NOMO-1 treated with DMSO at 0.1 percent for 48 hours (cell line): ENCODE measurements around the gene ZNF485.
"Not testable (repeated sequence)": the region's sequence is repeated elsewhere in the genome, so short reads cannot be mapped to it uniquely, and the experiment has no call there.

Experiments used
- DNase-seq: peaks from one replicate; lab custom pipeline; 2025; ENCODE audit not compliant: unreplicated experiment; lab: John Stamatoyannopoulos, UW

Gene ZNF485

DNA sequence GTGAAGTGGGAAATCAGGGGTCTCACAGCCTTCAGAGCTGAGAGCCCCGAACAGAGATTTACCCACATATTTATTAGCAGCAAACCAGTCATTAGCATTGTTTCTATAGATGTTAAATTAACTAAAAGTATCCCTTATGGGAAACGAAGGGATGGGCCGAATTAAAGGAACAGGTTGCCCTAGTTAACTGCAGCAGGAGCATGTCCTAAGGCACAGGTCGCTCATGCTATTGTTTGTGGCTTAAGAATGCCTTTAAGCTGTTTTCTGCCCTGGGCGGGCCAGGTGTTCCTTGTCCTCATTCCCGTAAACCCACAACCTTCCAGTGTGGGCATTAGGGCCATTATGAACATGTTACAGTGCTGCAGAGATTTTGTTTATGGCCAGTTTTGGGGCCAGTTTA lies 4.7 kb upstream of the ZNF485 start:
- DNase-seq, result not testable (repeated sequence)

DNA sequence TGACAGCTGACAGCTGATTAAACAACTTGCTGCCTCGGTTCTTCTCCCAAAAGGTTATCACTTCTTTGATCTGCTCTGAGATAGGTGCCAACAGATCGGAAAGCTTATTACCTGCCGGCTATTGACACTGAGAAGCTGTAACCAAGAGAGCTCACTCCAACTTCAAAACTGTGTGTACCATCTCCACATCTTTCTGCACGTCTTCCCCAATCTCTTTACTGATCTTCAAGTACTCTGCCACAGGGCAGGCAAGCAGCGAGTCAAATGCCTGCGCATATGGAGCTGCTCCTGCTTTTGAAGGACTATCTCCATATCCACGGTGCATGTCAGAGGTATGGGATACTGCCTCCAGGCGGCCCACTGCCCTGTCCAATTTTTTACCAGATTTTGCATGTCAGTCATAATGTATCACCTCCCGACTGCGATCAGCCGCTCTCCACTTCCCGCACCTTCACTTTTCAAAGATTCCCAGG lies 352 bp upstream of the ZNF485 start:
- no peak for DNase-seq

DNA sequence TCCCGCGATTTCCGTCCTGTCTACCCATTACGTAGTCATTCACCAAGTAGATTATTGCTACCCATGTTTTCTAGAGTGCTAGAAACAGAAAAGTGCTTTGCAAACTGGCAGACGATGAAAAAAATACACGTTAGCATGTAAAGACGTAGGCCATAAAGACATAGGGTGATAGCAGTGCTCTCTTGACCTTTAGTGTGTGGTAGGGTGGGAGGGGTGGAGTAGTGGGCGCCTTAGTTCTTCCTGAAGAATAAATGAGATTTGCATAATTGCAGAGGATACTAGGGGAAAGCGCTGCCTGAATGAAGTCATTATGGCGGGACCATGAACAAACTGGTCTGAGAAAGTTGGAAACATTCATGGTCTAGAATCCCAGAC lies 948 bp downstream of the ZNF485 start:
- DNase-seq, result no peak

DNA sequence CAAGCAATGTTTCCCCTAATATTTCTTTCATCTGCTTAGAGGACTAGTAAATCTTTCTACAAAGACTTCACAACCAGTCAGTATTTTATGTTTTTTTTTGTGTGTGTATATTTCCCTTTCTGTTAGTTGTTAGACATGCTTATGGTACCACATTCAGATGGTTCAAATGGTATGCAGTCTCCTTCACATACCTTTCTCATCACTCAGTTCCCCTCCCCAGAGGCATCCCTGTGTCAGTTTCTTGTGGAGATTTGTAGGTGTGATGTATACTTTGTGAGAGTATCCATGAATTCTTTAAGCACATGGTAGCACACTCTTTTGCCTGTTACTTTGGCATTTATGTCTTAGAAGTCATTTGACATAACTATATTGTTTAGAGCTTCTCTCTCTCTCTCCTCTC lies 4.4 kb downstream of the ZNF485 start:
- no peak for DNase-seq

DNA sequence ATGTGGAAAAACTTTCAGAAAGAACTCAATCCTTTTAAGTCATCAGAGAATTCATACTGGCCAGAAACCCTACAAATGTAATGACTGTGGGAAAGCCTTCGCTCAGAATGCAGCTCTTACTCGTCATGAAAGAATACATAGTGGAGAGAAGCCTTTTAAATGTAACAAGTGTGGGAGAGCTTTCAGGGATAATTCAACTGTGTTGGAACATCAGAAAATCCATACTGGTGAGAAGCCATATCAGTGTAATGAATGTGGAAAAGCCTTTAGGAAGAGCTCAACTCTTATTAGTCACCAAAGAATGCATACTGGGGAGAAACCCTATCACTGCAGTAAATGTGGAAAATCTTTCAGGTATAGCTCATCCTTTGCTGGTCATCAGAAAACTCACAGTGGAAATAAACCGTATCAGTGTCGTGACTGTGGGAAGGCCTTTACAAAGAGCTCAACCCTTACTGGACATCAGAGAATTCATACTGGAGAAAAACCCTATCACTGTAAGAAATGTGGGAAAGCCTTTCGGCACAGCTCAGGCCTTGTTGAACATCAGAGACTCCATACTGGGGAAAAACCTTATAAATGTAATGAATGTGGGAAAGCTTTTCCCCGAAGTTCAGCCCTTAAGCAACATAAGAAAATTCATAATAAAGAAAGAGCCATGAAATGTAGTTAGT lies 10.6 kb downstream of the ZNF485 start:
- DNase-seq, result no peak

DNA sequence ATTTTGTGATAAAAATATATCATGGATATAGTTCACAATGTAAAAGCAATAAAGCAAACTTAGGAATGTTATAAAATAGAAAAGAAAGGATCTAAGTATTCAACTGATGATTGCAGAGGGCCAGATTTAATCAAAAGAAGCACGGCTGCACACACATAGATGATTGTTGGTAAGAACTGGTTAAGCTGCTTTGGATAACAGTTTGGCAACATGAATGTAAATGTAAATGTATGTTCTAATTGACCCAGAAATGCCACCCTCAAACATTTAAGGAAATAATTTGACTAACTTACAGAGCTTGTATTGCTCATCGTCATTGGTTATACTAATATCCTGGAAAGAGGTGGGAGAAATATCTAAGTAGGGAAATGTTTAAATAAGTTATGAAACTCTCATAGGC lies 13.1 kb downstream of the ZNF485 start:
- DNase-seq, result no peak

DNA sequence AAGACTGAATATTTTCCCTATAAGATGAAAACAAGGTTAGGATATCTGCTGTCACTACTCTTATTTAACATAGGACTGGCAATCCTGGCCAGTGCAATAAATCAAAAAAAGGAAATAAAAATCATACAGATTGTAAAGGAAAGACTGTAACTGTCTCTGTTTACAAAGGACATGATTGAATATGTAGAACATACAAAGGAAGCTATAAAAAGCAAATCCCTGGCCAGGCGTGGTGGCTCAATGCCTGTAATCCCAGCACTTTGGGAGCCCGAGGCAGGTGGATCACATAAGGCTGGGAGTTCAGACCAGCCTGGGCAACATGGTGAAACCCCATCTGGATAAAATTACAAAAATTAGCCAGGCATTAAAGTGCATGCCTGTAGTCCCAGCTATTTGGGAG lies 15.8 kb downstream of the ZNF485 start:
- DNase-seq, result no peak

DNA sequence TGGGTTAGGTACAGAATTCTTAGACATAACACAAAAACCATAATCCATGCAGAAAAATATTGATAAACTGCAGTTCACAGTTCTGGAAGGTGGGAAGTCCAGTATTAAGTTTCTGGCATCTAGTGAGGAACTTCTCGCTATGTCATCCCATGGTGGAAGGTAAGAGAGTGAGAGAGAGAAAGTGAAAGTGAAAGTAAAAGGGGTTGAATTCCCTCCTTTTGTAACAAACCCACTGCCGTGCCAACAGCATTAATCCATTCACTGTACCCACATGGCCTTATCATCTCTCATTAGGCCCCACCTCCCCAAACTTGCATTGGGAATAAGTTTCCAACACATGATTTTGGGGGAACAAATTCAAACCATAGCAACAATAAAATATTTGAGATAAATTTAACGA lies 17.1 kb downstream of the ZNF485 start:
- peak; percentile 34 for DNase-seq

DNA sequence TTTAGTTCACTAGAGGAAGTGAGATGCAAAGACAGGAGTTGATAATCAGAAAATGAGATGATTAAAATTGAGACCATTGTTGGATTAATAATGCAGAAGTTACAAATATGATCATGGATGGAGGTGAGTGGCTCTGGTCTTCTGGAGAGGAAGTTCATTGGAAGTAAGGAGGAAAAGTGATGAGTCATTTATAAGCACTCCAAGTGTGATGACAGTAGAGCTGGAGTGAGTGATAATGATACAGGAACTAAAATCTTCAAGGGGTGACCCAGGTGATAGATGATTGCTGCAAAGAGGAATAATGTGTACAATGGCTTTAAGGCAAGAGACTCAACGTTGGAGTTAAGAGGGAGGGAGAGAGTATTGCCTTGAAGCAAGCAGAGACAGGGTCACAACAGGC lies 21.7 kb downstream of the ZNF485 start:
- no peak for DNase-seq

DNA sequence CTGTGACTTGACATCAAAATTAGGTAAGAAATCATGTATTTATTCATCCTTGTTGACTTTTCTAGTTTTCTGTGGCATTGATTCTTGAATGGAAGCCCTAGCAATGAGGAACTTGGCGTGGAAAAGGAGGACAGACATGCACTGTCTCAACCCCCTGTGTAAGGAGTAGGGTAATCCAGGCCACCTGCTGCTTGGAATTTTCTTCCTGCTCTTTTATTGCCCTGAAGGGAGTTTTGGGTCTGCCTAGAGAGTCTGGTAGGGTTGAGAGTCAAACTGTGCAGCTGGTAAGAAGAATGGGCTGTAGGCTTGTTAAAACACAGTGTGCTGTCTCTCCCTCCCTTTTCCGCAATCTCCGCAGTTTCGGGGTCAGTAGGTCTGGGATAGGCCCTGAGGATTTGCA lies 22.7 kb downstream of the ZNF485 start:
- DNase-seq, result no peak

DNA sequence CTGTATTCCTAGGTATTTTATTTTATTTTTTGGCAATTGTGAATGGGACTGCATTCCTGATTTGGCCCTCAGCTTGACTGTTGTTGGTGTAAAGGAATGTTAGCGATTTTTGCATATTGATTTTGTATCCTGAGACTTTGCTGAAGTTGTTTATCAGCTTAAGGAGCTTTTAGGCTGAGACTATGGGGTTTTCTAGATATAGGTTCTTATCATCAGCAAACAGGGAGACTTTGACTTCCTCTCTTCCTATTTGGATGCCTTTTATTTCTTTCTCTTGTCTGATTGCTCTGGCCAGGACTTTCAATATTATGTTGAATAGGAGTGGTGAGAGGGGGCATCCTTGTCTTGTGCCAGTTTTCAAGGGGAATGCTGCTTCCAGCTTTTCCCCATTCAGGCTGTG lies 29.6 kb downstream of the ZNF485 start:
- DNase-seq, result not testable (repeated sequence)

DNA sequence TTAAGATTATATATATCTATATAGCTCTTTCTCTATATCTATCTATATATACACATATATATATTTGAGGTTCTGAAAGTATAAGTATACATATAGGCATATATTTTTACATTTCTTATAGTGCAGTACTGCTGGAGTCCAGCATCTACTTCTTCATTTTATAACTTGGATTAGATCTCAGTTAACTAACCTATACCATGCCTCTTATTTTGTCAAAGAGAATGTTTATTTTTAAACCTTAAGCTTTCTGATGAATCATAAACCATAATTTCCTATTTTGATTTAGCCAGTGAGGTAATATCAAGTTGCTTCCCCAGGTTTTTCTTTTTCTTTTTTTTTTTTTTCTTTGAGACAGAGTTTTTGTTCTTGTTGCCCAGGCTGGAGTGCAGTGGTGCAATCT lies 34.4 kb downstream of the ZNF485 start:
- DNase-seq, result no peak

DNA sequence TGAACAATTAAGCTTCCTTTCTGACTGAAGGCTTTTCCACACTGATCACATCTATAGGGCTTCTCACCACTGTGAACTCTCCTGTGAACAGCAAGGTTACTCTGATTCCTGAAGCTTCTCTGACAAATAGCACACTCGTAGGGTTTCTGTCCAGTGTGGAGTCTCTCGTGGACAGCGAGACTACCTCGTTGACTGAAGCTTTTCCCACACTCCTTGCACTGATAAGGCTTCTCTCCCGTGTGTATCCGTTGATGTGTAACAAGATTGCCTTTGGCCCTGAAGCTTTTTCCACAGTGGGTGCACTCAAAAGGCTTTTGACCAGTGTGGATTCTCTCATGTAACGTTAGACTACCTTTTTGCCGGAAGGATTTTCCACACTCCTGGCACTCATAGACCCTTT lies 38.0 kb downstream of the ZNF485 start:
- DNase-seq, result no peak

DNA sequence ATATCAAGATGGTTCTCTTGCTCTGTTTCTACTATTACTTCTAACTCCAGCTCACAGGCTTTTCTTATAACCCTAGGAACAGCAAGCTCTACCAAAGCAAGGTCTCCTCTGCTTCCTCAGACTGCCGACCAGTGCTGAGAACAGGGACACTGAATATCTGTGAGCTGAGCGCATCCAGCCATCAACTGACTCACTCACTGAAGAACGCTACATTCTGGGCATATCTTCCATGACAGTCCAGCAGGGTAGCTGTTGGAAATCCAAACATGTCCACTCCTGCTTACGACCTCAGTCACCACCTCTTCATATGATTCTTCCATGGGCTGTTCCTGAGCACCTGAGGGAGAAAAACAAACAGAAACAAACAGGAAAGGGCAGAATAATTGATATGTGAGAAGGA lies 39.6 kb downstream of the ZNF485 start:
- no peak for DNase-seq

DNA sequence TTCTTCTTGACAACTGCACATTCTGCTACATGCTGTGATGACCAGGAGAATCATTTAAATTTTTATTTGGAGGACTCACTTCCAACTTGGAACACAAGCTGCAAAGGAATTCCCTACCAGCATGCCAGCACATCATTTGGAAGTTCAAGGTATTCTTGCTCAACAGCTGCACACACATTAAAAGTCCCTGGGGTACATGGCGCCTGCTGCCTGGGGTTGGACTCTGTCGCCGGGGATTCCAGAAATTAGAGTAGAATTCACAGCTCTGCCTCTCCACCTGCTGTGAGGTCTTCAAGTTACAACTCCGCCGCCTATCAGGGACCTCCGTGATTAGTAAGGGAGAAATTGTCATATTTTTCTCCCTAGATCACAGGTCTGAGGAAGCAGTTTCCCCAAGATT lies 41.3 kb downstream of the ZNF485 start:
- DNase-seq, result no peak

DNA sequence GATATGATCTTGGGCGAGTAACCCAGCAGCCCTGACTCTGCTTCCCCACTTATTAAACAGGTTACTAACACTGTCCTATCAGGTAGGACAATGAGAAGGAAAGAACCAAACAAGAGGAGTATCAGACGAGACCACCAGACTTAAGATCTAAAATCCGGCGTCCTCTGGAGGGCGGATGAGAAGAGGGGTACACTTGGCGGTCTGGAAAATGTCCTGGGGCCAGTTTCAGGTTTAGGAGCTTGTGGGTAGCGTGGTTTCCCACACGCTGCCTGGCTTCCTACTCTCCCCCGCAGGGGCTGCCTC lies 41.8 kb downstream of the ZNF485 start:
- no peak for DNase-seq

DNA sequence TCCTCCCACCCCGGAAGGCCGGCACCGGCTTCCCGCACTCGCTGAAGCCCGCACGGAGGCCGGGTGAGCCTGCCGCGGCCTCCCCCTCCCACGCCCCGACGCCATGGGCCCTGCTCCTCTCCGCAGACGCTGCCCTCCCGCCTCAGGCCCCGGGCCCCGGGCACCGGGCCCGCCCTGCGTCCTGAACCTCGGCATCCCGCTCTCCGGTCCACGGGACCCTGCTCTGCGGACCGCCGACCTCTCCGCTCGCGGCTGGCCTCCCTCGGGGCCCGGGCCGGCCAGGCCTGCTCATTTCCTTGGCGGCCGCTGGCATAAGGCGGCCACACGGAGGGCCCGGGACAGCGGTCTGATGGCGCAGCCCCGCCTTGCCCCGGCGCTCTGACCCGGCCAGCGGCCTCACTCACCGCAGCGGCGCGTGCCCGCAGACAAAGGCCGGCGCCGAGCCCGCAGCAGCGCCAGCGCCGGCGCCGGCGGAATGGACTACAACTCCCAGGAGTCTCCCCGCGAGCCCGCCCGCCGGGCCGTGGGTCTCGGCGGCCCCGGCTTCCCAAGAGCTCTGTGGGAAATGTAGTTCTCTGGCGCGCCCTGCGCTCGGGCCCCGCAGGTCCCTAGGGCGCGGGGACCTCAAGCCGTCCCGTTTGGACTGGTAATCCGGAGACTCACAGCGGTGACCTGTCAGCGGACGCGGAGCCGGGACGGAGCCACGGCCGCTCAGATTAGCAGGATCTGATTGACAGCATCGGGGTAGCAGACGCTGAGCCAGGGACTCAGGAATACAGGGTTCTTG lies 42.4 kb downstream of the ZNF485 start, which contains the start of gene ZNF32:
Gene ZNF32 (minus strand): TSS at position 484 of the 787 bp plus-strand sequence. CDS start 2,748 bp downstream, outside the sequence.
- DNase-seq, result peak; percentile 68

DNA sequence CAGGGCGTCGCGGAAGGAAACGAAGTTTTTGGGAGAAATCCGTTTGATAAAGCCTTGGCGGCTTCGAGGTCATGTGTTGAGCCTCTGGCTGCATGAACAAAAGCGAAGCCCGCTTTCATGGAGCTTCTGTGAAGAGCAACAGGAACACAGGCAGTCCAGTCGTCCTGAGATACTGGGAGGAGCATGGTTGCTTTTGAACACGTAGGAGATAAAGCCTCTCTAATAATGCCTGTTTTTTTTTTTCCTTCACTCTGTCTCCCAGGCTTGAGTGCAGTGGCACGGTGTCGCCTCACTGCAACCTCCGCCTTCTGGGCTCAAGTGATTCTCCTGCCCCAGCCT lies 42.9 kb downstream of the ZNF485 start:
- DNase-seq, result no peak

DNA sequence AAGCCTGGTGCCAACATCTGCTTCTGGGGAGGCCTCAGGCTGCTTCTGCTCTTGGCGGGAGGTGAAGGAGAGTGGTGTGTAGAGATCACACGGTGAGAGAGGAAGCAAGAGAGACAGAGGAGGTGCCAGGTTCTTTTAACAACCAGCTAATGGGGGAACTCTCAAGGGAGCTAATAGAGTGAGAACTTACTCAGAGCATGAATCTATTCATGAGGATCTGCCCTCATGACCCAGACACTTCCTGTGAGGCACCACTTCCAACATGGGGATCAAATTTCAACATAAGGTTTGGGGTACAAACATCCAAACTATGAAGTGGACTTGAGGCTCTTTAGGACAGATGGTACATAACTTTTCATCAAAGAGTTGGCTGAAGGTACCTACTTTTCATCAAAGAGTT lies 47.5 kb downstream of the ZNF485 start:
- no peak for DNase-seq

DNA sequence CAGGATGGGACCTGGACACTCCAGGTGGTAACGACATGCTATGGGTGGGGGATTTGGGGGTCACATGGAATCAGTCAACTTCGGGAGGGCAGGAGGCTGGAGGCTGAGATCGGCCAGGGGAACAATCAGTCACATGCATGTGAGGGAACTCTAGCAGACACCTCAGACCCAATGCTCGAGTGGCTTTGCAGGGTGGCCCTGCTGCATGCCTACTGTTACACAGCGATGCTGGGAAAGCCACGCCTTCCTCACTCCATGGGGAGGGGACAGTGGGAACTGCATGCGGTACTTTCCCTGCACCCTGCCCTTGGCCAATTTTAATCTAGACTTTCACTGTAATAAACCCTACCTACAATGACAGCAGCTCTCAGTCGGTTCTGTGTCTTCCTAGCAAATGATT lies 49.1 kb downstream of the ZNF485 start:
- no peak for DNase-seq

DNA sequence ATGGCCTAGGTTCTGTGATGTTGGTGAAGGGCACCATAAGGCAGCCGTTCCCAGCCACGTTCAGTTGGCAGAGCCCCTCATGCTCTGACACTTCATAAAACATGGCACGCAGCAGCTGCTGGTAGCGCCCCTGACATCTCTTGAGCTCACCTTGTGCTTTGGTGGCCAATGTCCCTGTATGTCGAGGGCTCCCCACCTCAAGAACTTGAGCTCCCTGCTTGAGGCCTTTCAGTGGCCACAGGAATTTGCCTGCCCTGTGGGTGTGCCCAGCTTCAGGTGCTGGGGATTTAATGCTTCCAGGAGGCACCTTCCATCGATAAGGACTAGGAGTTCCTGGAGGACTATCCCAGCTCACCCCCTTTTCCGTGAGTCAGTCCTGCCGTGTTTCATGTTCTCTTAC lies 52.0 kb downstream of the ZNF485 start:
- DNase-seq, result no peak

DNA sequence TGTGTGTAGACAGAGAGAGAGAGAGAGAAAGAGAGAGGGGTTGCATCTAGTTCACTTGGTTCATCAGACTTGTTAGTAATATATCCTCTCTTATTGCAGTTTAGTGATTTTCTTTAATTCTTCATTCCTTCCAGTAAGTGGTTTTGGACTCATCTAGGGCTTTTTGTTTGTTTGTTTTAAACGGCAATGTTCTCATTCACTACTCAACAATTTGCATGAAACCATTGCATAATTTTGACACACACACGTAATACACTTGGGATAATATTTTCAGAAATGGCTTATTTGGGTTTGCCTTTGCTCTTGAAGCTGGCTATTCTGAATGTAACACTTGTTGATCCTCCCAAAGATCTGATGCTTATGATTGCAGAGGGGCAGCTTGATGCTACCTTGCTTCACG lies 58.8 kb downstream of the ZNF485 start:
- DNase-seq, result no peak

DNA sequence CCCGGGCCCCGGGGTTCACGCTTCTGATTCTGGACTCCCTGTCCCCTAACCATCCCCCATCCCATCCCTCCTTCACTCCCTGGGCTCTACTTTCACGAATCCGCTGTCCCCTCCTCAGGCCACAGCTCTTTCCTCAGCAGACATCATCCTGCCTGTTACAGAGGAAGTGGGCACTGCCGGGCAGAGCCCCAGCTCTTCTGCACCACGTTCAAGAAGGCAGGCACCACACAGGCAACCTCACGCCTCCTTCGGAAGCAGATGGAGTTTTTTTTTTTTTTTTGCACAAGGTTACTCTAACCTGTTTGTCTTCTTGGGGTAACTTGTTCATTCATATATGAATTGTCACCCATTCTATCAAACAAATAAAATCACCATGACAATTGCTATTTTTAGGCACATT lies 60.3 kb downstream of the ZNF485 start:
- no peak for DNase-seq
